ENCODE data around the gene SETD6. TPM values are rescaled to one million over a fixed set of nuclear protein-coding genes. Genes with fewer than 3 reads are reported as not detected.

Gene SETD6
- total RNA-seq, 1 experiment from 2014 or later: 22.0 TPM

- DNase-seq: no peak
- no TSS peak for BruUV-seq (replicated peaks)
- TF ChIP-seq CTCF (conservative IDR thresholded peaks at IDR 0.05; ENCODE audit: low read depth, low read length) (no peak), EZH2 (IDR thresholded peaks at IDR 0.05; ENCODE audit: low read length, unreplicated experiment) (no peak), EZH2phosphoT487 (IDR thresholded peaks at IDR 0.05; ENCODE audit: borderline replicate concordance, low read length) (no peak)
- Histone ChIP-seq H3K9me3 (ENCODE audit: low read length) (no peaks in the 10 kb centered on the region), H3K27me3 (ENCODE audit: low read length) (no peaks in the 10 kb centered on the region), H3K4me2 (ENCODE audit: low read length) (no peak overlapping the region), H3K27ac (ENCODE audit: low read length) (no peak overlapping the region), H4K20me1 (ENCODE audit: low read length) (no peaks in the 10 kb centered on the region), H3F3A (ENCODE audit: low read length, unreplicated experiment) (no peaks in the 10 kb centered on the region), H3K79me2 (ENCODE audit: low read length) (no peaks in the 10 kb centered on the region), H3K4me1 (ENCODE audit: insufficient read depth, low read length) (peaks cover 10% of the 10 kb centered on the region), H3K4me3 (ENCODE audit: low read length) (no peak overlapping the region), H3K9ac (ENCODE audit: low read length) (no peak overlapping the region), H3K9me2 (replicated peaks; ENCODE audit: low read length) (no peaks in the 10 kb centered on the region), H2AFZ (ENCODE audit: low read length) (no peak overlapping the region), H3K36me3 (ENCODE audit: low read depth, low read length) (no peaks in the 10 kb centered on the region)
- POLR2A ChIA-PET (ENCODE audit: unreplicated experiment): no interaction called here
- ATAC-seq: no peak
- intact Hi-C loops (cut with micrococcal nuclease): no loop called here
- CTCF ChIA-PET: no interaction called here
Observed at GRCh38 chr16:58481226-58481869, 34.0 kb upstream of the SETD6 start.

DNA sequence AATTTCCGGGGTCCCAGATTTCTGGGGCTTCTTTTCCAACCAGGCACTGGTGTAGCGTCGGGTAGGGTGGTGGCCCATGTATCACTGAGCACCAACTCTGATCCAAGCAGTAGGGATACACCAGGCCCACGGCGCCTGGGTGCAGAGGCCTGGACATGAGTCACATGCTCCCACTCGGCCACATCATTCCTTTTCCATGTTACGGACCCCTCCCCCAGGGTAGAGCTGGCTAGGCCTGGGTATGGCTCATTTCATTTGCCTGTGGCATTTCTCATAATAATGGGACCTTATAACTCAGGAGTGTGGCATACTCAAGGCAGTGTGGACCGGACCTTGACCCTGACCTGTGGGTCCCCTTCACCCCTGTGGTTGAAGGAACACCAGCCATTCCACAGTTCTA, 33.4 kb upstream of the SETD6 start:
- Histone ChIP-seq H2AFZ (ENCODE audit: low read length) (no peak overlapping the region), H3K27me3 (ENCODE audit: low read length) (no peaks in the 10 kb centered on the region), H3K36me3 (ENCODE audit: low read depth, low read length) (no peaks in the 10 kb centered on the region), H3K9me2 (replicated peaks; ENCODE audit: low read length) (no peaks in the 10 kb centered on the region), H4K20me1 (ENCODE audit: low read length) (no peaks in the 10 kb centered on the region), H3K4me1 (ENCODE audit: insufficient read depth, low read length) (peaks cover 10% of the 10 kb centered on the region), H3K9ac (ENCODE audit: low read length) (no peak overlapping the region), H3K9me3 (ENCODE audit: low read length) (no peaks in the 10 kb centered on the region), H3K79me2 (ENCODE audit: low read length) (no peaks in the 10 kb centered on the region), H3F3A (ENCODE audit: low read length, unreplicated experiment) (no peaks in the 10 kb centered on the region), H3K4me3 (ENCODE audit: low read length) (no peak overlapping the region), H3K4me2 (ENCODE audit: low read length) (no peak overlapping the region), H3K27ac (ENCODE audit: low read length) (no peak overlapping the region)
- no peak for TF ChIP-seq CTCF (conservative IDR thresholded peaks at IDR 0.05; ENCODE audit: low read depth, low read length)
- no peak for TF ChIP-seq EZH2phosphoT487 (IDR thresholded peaks at IDR 0.05; ENCODE audit: borderline replicate concordance, low read length)
- no peak for TF ChIP-seq EZH2 (IDR thresholded peaks at IDR 0.05; ENCODE audit: low read length, unreplicated experiment)
- ChIA-PET CTCF (no interaction called here), POLR2A (ENCODE audit: unreplicated experiment) (no interaction called here)
- no TSS peak for BruUV-seq (replicated peaks)
- no peak for ATAC-seq
- no peak for DNase-seq
- intact Hi-C loops (cut with micrococcal nuclease): no loop called here

DNA sequence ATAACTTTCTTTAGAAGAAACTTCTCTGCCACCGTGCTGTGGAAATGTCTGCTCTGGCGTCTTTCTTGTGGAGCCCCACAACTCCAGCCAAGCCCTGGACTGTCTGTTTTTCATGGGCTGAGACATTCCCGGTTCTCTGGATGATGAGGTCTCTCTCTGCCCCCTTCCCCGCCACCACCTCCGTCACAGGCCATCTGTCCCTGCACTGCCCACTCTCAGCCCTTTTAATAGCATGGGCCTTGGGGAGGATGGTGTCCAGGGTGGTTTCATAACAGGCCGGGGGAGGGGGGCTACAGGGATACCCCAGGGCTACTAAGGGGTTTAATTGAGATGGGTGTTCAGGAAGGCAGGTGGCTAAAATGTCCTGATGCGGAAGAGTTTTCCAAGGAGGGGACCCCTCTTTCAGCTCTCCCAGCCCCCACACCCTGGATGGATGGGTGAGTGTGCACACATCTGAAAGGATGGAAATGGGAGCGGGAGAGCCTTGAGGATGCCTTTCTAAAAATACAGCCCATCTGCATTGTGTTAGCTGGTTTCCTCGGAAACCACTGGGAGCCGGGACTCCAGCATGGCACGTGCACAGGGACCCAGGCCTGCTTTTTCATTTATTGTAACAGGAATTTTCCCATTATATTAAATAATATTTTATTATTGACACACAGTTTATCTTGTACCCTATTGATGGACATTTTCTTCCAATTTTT, 30.0 kb upstream of the SETD6 start:
- CTCF ChIA-PET: no interaction called here
- no peak overlapping the region for H3K27ac ChIP-seq (ENCODE audit: low read length)
- no peak overlapping the region for H3K9ac ChIP-seq (ENCODE audit: low read length)
- H3K9me3 ChIP-seq (ENCODE audit: low read length): no peaks in the 10 kb centered on the region
- H3K79me2 ChIP-seq (ENCODE audit: low read length): no peaks in the 10 kb centered on the region
- H4K20me1 ChIP-seq (ENCODE audit: low read length): no peaks in the 10 kb centered on the region
- no peak overlapping the region for H3K4me3 ChIP-seq (ENCODE audit: low read length)
- POLR2A ChIA-PET (ENCODE audit: unreplicated experiment): no interaction called here
- DNase-seq (no peak), ATAC-seq (no peak)
- no peaks in the 10 kb centered on the region for H3K36me3 ChIP-seq (ENCODE audit: low read depth, low read length)
- no peak for TF ChIP-seq CTCF (conservative IDR thresholded peaks at IDR 0.05; ENCODE audit: low read depth, low read length)
- no peak for TF ChIP-seq EZH2 (IDR thresholded peaks at IDR 0.05; ENCODE audit: low read length, unreplicated experiment)
- no peak for TF ChIP-seq EZH2phosphoT487 (IDR thresholded peaks at IDR 0.05; ENCODE audit: borderline replicate concordance, low read length)
- no peaks in the 10 kb centered on the region for H3K27me3 ChIP-seq (ENCODE audit: low read length)
- H3K9me2 ChIP-seq (replicated peaks; ENCODE audit: low read length): no peaks in the 10 kb centered on the region
- BruUV-seq (replicated peaks): no TSS peak
- no peak overlapping the region for H3K4me2 ChIP-seq (ENCODE audit: low read length)
- H3F3A ChIP-seq (ENCODE audit: low read length, unreplicated experiment): no peaks in the 10 kb centered on the region
- H3K4me1 ChIP-seq (ENCODE audit: insufficient read depth, low read length): no peaks in the 10 kb centered on the region
- intact Hi-C loops (cut with micrococcal nuclease): no loop called here
- no peak overlapping the region for H2AFZ ChIP-seq (ENCODE audit: low read length)

Measured in PC-3 (cell line).